ENCODE results near the gene NAT10. TPM values are rescaled to one million over a fixed set of nuclear protein-coding genes. Genes with fewer than 3 reads are reported as not detected.

The NAT10 gene
- total and polyA plus RNA-seq, 2 donors: 31.1 to 34.3 TPM

DNA sequence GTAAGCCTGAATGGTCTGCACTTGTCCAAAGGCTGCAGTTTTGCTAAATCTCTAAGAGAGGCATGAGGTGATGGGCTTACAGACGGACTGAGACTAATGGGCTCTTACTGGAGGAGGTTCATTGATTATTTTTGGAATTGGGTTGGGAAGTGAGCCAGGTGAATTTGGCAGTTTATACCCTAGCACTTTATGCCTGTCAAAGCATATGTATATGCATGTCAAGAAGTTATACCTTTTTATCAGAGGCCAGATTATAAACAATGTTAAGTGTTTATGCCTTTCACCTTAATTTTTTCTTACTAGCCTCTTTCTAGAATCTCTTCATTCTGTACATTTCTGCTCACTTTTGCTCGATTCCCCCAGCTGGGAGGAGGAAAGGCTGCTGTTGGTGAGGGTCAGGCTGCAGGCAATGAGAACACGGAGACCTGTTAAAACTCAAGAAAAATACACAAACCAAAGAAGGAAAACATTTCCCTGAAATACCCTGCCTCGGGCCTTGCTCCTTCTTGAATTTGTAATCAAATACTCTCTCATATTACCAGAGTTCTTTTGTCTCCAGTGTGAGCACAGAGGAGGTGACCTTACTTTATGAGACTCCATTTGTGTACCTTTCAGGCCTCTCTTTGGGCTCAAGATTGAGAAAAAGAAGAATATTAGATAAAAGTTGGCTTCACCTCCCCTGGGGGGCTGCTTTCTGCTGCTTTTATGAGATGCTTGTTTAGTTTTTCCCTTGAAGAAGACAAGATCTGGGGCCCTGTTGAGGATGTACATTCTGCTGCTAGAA lies 19.6 kb downstream of the NAT10 start:
- WGBS: 96% methylated on average over 4 of the region's 4 CpGs
- no peak overlapping the region for H3K4me3 ChIP-seq (ENCODE audit: low read length in 2 of 2)
- H3K36me3 ChIP-seq (ENCODE audit: control insufficient read depth in 2 of 2, insufficient read depth in 2 of 2, low read length in 1 of 2): peaks cover 39 to 67% of the 10 kb centered on the region in 2 donors
- no peak overlapping the region for H3K27ac ChIP-seq (ENCODE audit: low read depth in 1 of 2, low read length in 1 of 2)
- no peak for DNase-seq (ENCODE audit: low read depth in 6 of 9, low spot score in 9 of 9)
- H3K4me1 ChIP-seq (ENCODE audit: control insufficient read depth in 2 of 2, insufficient read depth in 2 of 2, low read length in 2 of 2): no peaks in the 10 kb centered on the region
- H3K9me3 ChIP-seq (ENCODE audit: control insufficient read depth in 2 of 2, insufficient read depth in 1 of 2, low read length in 1 of 2): no peaks in the 10 kb centered on the region
- no peaks in the 10 kb centered on the region for H3K27me3 ChIP-seq (ENCODE audit: control insufficient read depth in 2 of 2, insufficient read depth in 1 of 2, low read length in 1 of 2)

GRCh38 chr11:34126959-34127848 lies 21.8 kb downstream of the NAT10 start:
- Histone ChIP-seq H3K36me3 (ENCODE audit: control insufficient read depth in 2 of 2, insufficient read depth in 2 of 2, low read length in 1 of 2) (peaks cover 29 to 71% of the 10 kb centered on the region in 2 donors), H3K9me3 (ENCODE audit: control insufficient read depth in 2 of 2, insufficient read depth in 1 of 2, low read length in 1 of 2) (no peaks in the 10 kb centered on the region), H3K27ac (ENCODE audit: low read depth in 1 of 2, low read length in 1 of 2) (no peak overlapping the region), H3K4me1 (ENCODE audit: control insufficient read depth in 2 of 2, insufficient read depth in 2 of 2, low read length in 2 of 2) (no peaks in the 10 kb centered on the region), H3K27me3 (ENCODE audit: control insufficient read depth in 2 of 2, insufficient read depth in 1 of 2, low read length in 1 of 2) (no peaks in the 10 kb centered on the region), H3K4me3 (ENCODE audit: low read length in 2 of 2) (no peak overlapping the region)
- DNase-seq (ENCODE audit: low read depth in 6 of 9, low spot score in 9 of 9): no peak
- WGBS: 98% methylated on average over 12 of the region's 12 CpGs

DNA sequence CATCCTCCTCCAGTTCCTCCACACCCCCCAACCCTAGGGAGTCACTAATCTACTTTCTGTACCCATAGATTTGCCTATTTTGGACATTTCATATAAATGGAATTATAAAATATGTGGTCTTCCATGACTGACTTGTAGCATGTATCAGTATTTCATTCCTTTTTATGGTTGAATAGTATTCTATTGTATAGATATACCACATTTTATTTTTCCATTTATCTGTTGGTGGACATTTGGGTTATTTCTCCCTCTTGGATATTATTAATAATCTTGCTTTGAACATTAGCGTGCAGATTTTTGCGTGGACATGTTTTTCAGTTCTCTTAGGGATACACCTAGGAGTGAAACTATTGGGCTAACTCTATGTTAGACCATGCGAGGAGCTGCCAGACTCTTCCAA lies 23.4 kb downstream of the NAT10 start:
- no peaks in the 10 kb centered on the region for H3K9me3 ChIP-seq (ENCODE audit: control insufficient read depth in 2 of 2, insufficient read depth in 1 of 2, low read length in 1 of 2)
- H3K4me3 ChIP-seq (ENCODE audit: low read length in 2 of 2): no peak overlapping the region
- no peaks in the 10 kb centered on the region for H3K27me3 ChIP-seq (ENCODE audit: control insufficient read depth in 2 of 2, insufficient read depth in 1 of 2, low read length in 1 of 2)
- no peak overlapping the region for H3K27ac ChIP-seq (ENCODE audit: low read depth in 1 of 2, low read length in 1 of 2)
- H3K36me3 ChIP-seq (ENCODE audit: control insufficient read depth in 2 of 2, insufficient read depth in 2 of 2, low read length in 1 of 2): peaks cover 16 to 68% of the 10 kb centered on the region in 2 donors
- WGBS: over 99% methylated on average over 3 of the region's 3 CpGs
- DNase-seq (ENCODE audit: low read depth in 6 of 9, low spot score in 9 of 9): no peak
- no peaks in the 10 kb centered on the region for H3K4me1 ChIP-seq (ENCODE audit: control insufficient read depth in 2 of 2, insufficient read depth in 2 of 2, low read length in 2 of 2)

- Histone ChIP-seq H3K4me1 (ENCODE audit: control insufficient read depth in 2 of 2, insufficient read depth in 2 of 2, low read length in 2 of 2) (no peaks in the 10 kb centered on the region), H3K4me3 (ENCODE audit: low read length in 2 of 2) (no peak overlapping the region), H3K27ac (ENCODE audit: low read depth in 1 of 2, low read length in 1 of 2) (no peak overlapping the region), H3K9me3 (ENCODE audit: control insufficient read depth in 2 of 2, insufficient read depth in 1 of 2, low read length in 1 of 2) (no peaks in the 10 kb centered on the region), H3K36me3 (ENCODE audit: control insufficient read depth in 2 of 2, insufficient read depth in 2 of 2, low read length in 1 of 2) (peaks cover 30 to 73% of the 10 kb centered on the region in 2 donors), H3K27me3 (ENCODE audit: control insufficient read depth in 2 of 2, insufficient read depth in 1 of 2, low read length in 1 of 2) (no peaks in the 10 kb centered on the region)
- DNase-seq (ENCODE audit: low read depth in 6 of 9, low spot score in 9 of 9): no peak
- 97% methylated on average over 4 of the region's 4 CpGs for WGBS
Measured at GRCh38 chr11:34132261-34132965, 27.0 kb downstream of the NAT10 start.

GRCh38 chr11:34134765-34135164 lies 29.3 kb downstream of the NAT10 start:
- Histone ChIP-seq H3K36me3 (ENCODE audit: control insufficient read depth in 2 of 2, insufficient read depth in 2 of 2, low read length in 1 of 2) (peaks cover 47 to 83% of the 10 kb centered on the region in 2 donors), H3K27ac (ENCODE audit: low read depth in 1 of 2, low read length in 1 of 2) (no peak overlapping the region), H3K4me1 (ENCODE audit: control insufficient read depth in 2 of 2, insufficient read depth in 2 of 2, low read length in 2 of 2) (no peaks in the 10 kb centered on the region), H3K9me3 (ENCODE audit: control insufficient read depth in 2 of 2, insufficient read depth in 1 of 2, low read length in 1 of 2) (no peaks in the 10 kb centered on the region), H3K4me3 (ENCODE audit: low read length in 2 of 2) (no peak overlapping the region), H3K27me3 (ENCODE audit: control insufficient read depth in 2 of 2, insufficient read depth in 1 of 2, low read length in 1 of 2) (no peaks in the 10 kb centered on the region)
- 98% methylated on average over 5 of the region's 5 CpGs for WGBS
- DNase-seq (ENCODE audit: low read depth in 6 of 9, low spot score in 9 of 9): no peak

GRCh38 chr11:34135439-34135838 lies 30.0 kb downstream of the NAT10 start:
- H3K36me3 ChIP-seq (ENCODE audit: control insufficient read depth in 2 of 2, insufficient read depth in 2 of 2, low read length in 1 of 2): peaks cover 53 to 85% of the 10 kb centered on the region in 2 donors
- no peaks in the 10 kb centered on the region for H3K4me1 ChIP-seq (ENCODE audit: control insufficient read depth in 2 of 2, insufficient read depth in 2 of 2, low read length in 2 of 2)
- no peaks in the 10 kb centered on the region for H3K9me3 ChIP-seq (ENCODE audit: control insufficient read depth in 2 of 2, insufficient read depth in 1 of 2, low read length in 1 of 2)
- no peak overlapping the region for H3K27ac ChIP-seq (ENCODE audit: low read depth in 1 of 2, low read length in 1 of 2)
- WGBS: 97% methylated on average over 3 of the region's 3 CpGs
- DNase-seq (ENCODE audit: low read depth in 6 of 9, low spot score in 9 of 9): no peak
- no peaks in the 10 kb centered on the region for H3K27me3 ChIP-seq (ENCODE audit: control insufficient read depth in 2 of 2, insufficient read depth in 1 of 2, low read length in 1 of 2)
- no peak overlapping the region for H3K4me3 ChIP-seq (ENCODE audit: low read length in 2 of 2)

DNA sequence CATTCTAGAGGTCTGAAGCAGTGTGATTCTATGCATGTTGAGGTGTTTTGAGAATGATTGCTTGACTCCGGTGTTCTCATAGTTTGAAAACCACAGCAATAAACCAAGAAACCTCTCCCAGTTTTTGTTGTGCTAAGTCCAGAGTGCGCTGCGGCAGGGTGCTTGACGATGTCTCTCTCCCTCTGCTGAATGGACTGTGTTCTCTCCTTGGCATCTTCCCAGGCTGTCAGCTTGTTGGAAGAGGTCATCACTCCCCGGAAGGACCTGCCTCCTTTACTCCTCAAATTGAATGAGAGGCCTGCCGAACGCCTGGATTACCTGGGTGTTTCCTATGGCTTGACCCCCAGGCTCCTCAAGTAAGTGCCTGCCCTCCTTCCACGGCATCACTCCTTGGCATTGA lies 31.0 kb downstream of the NAT10 start:
- Histone ChIP-seq H3K27me3 (ENCODE audit: control insufficient read depth in 2 of 2, insufficient read depth in 1 of 2, low read length in 1 of 2) (no peaks in the 10 kb centered on the region), H3K9me3 (ENCODE audit: control insufficient read depth in 2 of 2, insufficient read depth in 1 of 2, low read length in 1 of 2) (no peaks in the 10 kb centered on the region), H3K4me3 (ENCODE audit: low read length in 2 of 2) (no peak overlapping the region), H3K4me1 (ENCODE audit: control insufficient read depth in 2 of 2, insufficient read depth in 2 of 2, low read length in 2 of 2) (no peaks in the 10 kb centered on the region), H3K36me3 (ENCODE audit: control insufficient read depth in 2 of 2, insufficient read depth in 2 of 2, low read length in 1 of 2) (peaks cover 60 to 85% of the 10 kb centered on the region in 2 donors), H3K27ac (ENCODE audit: low read depth in 1 of 2, low read length in 1 of 2) (no peak overlapping the region)
- no peak for DNase-seq (ENCODE audit: low read depth in 6 of 9, low spot score in 9 of 9)
- whole genome bisulfite sequencing: 98% methylated on average over 8 of the region's 8 CpGs

GRCh38 chr11:34139346-34139745 lies 33.9 kb downstream of the NAT10 start:
- Histone ChIP-seq H3K27me3 (ENCODE audit: control insufficient read depth in 2 of 2, insufficient read depth in 1 of 2, low read length in 1 of 2) (no peaks in the 10 kb centered on the region), H3K4me3 (ENCODE audit: low read length in 2 of 2) (no peak overlapping the region), H3K4me1 (ENCODE audit: control insufficient read depth in 2 of 2, insufficient read depth in 2 of 2, low read length in 2 of 2) (no peaks in the 10 kb centered on the region), H3K36me3 (ENCODE audit: control insufficient read depth in 2 of 2, insufficient read depth in 2 of 2, low read length in 1 of 2) (peaks cover 75 to 91% of the 10 kb centered on the region in 2 donors), H3K27ac (ENCODE audit: low read depth in 1 of 2, low read length in 1 of 2) (no peak overlapping the region), H3K9me3 (ENCODE audit: control insufficient read depth in 2 of 2, insufficient read depth in 1 of 2, low read length in 1 of 2) (no peaks in the 10 kb centered on the region)
- no peak for DNase-seq (ENCODE audit: low read depth in 6 of 9, low spot score in 9 of 9)
- WGBS: 94% methylated on average over 7 of the region's 7 CpGs

Measured in thymus (tissue), 11 donors.